Measurements from ENCODE around the gene CAMK2A.

GRCh38 chr5:150328515-150328914, 38.9 kb upstream of the CAMK2A start:
- TF ChIP-seq CTCF (conservative IDR thresholded peaks at IDR 0.05) (no peak), EZH2 (IDR thresholded peaks at IDR 0.05; ENCODE audit: low read depth) (no peak)
